IPS DF 4.7 (cell line): Measurements from ENCODE around the gene C1orf56.

Source experiments
- DNase-seq: peaks from one replicate; pipeline ENCODE4 v3.0.0-alpha.2; 2013; ENCODE audit warnings: low spot score; ENCODE audit errors: extremely low read depth

Gene C1orf56, protein sequence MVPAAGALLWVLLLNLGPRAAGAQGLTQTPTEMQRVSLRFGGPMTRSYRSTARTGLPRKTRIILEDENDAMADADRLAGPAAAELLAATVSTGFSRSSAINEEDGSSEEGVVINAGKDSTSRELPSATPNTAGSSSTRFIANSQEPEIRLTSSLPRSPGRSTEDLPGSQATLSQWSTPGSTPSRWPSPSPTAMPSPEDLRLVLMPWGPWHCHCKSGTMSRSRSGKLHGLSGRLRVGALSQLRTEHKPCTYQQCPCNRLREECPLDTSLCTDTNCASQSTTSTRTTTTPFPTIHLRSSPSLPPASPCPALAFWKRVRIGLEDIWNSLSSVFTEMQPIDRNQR

DNA sequence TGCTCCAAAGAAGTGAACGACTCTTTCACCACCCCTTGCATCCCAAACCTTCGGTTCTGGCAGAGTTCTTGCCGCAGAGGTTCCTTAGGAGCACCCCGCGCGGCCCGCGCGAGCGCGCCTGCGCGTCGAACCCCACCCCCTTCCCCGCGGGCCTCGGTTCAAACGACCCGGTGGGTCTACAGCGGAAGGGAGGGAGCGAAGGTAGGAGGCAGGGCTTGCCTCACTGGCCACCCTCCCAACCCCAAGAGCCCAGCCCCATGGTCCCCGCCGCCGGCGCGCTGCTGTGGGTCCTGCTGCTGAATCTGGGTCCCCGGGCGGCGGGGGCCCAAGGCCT lies at the start of gene C1orf56:
Gene C1orf56, plus strand, starts transcription at position 161 of the 334 bp plus-strand sequence. Its CDS starts 97 bp downstream, at position 258.
- DNase-seq: no peak

DNA sequence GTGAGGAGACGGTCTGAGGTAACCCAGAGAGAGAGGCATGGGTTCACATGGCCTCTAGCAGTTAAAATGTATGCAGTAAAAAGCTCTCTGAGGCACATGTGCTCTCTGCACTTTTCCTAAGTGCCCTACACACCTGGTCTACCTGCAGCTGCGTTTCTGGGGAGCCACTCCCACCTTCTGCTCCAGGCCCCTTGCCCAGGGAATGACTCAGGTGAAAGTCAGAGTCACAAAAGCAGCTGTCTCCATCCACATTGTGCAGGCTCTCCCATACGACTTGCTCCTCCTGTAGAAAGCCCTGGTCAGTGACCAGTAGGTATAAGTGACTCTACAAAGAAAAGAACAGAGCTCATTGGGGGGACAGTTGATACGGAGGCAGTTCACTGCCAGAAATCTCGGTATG lies 49.6 kb upstream of the C1orf56 start:
- no peak for DNase-seq

DNA sequence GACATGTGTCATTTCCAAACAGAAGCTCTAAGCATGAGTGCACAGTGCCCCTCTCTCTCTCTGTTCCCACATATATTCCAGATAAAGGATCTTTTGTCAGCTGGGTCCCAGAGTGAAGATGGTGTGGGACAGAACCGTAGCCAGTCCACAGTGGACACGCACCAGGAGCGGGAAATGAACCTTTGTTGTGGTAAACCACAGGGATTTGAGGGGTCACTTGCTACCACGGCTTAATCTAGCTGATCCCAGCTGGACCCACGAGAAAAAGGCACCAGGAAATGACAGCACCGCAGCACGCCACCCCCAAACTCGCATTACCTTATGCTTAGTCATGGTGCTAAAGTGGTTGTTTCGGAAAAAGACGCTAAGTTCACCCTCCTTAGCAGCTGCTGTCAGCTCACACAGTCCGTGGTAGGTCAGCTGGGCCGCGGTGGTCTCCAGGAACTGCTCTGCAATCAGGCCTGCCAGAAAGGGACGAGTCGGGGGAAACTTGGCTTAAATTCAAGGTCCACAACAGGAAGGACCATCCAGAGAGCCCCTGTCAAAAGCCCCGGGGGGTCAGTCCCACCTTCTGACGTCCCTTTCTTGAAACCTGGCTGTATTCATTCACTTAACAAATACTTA lies 48.4 kb upstream of the C1orf56 start:
- no peak for DNase-seq

DNA sequence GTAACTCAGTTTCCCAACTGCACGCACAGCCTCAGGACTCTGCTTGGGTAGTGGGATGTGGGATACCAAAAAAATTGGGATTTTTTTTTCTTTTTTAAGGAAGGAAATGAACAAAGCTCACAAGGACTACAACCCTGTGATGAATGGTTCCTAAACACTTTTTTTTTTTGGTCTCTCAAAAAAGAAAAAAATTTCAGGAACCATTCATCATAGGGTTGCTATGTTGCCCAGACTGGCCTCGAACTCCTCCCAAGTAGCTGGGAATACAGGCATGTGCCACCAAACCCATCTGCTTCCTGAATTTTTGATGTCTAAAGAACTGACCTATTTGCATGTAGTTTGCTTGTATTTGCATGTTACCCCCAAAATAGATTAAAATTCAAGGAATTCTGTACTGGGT lies 47.6 kb upstream of the C1orf56 start:
- DNase-seq: no peak

DNA sequence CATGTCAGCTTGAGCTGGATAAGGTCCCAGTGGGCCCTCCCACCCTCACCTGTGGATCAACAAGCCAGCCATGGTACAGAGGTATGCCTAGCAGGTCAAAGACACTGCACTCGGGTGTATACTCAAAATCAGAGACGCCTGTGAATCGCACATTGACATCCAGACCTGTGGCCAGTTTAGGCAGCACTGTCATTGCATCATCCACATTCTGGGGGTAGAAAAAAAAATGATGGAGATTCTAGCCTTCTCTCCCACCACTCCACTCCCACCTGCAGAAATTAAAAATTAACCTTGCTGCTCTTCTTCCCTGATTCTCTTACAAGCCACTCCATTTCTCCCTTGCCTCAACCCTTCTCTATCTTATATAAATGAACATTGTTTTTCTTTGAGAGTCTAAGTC lies 47.1 kb upstream of the C1orf56 start:
- DNase-seq: no peak

DNA sequence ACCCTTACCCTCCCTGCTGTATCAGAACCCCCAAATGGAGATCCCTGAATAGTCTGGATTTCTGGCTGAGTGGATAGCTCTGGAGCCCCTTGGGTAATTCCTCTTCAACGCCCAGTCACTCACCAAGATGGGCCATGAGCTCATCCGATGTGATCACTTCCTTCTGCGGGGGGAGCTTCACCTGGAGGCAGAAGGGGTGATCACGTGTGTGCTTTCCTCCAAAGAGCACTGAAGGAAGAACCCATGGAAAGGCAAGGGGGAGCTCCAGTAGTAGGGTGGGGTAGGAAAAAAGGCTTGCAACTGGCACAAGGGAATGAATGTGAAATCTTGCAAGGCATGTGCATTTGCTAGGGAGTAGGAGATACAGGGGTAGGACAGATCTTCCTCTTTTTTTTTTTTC lies 45.9 kb upstream of the C1orf56 start:
- DNase-seq: no peak

DNA sequence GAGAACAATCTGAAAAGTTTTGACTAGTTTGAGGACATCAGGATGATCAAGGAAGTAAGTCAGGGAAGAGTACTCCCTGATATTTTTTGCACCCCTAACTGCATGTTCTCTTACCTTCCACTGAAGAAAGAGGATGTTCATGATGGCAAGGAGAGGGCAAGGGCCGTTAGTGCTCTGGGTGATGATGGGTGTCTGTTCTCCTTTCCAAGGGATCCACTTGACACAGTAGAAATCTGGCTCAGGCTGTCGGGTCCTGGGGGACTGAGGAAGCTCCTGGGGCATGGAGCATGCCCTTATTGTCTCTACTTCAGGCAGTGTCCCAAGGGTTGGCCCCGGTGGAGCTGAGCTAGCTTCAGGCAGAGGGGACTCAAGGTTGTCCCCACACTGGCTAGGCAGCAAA lies 45.5 kb upstream of the C1orf56 start:
- no peak for DNase-seq

DNA sequence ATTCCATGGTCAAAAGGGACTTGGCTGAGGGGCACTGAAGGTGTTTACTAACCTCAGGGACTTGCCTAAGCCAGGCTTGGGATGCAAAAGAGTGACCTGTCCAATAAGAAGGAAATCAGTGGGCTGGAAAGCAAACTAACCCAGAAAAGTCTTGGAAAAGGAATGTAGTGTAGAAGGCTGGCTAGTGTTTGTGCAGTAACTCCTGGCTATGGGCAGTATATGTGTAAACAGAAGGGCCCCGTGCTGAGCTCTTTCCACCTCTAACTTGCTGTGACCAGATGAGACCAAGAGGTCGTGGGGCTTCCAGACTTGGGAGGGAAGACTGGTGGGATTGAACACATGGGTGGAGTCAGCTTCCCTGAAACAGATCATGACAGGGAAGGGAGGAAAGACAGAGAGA lies 44.9 kb upstream of the C1orf56 start:
- DNase-seq: no peak

DNA sequence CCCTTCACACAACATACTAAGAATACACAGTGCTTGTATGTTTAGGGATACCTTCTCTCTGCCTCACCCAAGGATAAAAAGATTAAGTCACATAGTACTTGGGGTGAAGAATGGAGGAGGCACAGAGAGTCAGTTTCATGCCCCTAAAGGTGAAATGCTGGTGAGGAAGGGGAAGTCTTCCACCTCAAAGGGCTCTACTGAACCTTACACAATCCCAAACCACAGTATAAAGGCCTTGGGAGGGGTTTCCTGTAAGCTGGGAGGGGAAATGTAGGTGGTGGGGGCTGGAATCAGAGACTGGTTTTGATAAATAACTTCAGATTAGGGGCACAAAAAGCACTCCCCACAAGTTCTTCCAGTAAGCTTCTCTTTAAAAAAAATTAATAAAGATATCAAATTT lies 44.4 kb upstream of the C1orf56 start:
- DNase-seq: no peak

DNA sequence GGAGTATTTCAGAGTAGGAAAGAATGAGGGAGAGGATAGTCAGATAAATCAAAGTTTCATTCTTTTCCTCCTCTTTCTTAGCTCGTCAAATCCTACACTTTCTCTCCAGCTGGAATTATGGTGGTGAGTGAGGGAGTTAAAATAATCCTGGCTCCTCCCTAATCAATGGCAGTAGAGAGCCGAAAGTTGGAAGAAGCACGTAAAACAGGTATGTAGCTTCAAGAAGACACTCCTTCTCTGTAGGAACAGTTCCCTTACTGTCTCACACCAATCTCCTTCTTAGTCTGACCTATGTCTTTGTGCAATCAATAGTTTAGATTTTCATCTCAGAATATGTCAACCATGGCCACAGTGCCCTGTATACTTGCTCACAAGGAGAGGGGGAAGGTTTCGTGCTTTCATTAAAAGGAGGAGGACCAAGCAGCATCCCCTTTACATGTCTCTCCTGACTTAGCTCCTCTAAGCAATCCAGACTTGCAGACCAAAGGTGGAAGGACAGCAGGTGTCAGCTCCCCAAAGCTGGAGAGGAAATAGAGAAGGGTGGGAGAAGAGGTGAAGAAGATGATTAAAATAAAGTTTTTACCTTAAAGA lies 41.7 kb upstream of the C1orf56 start:
- no peak for DNase-seq

DNA sequence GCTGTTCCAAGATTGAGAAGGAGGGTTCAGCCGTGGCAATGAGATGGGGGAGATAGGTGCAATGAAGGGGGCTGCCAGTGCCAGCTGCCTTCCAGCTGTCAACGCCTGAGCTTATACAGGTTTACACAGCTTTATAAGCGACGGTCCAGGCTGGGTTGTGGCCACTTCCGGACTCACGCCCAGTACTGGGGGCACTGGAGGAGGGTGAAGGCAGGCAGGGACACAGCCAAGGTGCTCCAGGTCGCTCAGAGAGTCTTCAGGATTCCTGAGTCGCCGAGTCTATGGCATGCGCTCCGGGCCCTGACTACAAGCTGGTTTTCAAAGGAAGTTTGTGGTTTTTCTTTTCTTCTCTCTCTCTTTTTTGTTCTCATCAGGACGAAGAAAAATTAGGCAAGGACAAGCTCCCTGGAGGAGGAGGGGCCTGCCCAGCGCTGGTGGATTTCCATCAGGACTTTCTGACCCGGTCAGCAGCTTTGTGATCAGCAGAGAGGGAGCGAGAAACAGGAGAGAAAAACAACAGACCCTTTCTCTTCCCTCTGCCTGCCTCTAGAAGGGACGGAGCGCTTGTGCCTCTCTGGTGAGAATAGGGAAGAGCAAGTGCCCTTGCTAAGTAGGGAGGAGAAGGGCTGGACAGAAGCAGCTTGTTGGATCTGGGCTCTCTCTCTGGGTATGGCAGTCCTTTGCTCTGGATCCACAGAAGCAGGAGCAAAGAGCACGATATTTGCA lies 41.1 kb upstream of the C1orf56 start, which contains the start of gene MINDY1:
Gene MINDY1, minus strand, starts transcription at position 576 of the 726 bp plus-strand sequence. CDS start 4,285 bp downstream, outside the sequence.
- DNase-seq: peak; percentile 44

DNA sequence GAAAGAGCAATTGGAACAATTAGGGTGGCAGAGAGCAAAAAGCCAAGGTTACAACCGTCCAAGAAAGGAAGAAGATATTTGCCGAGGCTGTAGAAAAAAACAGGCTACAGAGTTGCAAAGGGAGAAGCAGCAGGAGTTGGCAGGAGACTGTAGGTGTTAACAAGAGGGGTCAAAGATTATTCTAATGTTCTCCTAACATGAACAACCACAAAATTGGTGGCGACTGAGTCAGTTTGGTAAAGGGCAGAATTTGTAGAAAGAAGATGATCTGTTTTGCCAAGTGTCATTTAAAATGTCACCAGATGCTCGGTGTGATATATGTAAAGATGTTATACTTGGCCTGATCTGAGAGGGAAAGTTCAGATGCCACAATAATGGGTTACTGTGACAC lies 39.7 kb upstream of the C1orf56 start:
- DNase-seq: no peak

DNA sequence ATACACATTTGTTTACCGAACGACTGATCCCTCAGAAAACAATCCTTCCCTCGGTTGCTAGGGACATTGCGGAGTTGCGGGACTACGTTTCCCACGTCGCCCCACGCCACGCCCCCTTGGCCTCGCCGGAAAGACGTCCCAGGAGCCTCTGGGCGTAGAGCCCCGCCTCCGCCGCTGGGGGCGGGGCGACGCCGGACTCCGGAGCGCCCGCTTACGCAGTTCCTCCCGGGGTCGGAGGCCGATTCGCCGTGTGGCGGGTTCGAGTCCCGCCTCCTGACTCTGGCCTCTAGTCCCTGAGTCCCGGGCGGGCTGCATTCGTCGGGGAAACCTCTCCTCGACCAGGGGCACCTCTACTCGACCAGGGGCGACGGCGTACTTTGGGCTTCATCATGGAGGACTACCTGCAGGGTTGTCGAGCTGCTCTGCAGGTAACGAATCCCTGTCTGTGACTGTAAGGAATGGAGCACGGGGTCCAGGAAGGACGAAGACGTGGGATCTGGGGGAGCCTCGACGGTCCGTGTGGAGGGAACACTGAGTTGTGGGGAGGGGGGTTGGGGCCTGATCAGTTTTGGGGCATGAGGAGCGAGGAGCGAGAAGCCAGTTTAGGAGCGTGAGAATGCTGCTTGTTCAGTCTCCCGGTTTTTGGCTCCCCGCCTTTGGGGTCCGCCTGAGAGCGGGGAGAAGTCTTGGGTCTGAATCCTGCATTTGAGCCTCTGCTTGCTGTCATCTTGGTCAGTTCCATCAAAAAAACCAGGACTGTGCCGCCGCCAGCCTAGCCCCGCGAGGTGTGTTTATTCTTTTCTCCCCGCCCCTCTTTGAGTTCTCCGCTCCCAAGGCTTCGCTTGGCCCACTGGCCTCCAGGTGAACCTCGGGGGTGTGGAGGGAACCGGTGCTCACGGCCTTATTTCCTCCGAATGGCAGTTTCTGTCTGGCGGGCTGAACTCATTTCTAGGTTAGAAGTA lies 39.0 kb upstream of the C1orf56 start, which contains the start of gene PRUNE1:
Gene PRUNE1, plus strand, starts transcription at position 206 of the 962 bp plus-strand sequence. Its CDS starts 184 bp downstream, at position 390.
- peak; percentile 64 for DNase-seq

DNA sequence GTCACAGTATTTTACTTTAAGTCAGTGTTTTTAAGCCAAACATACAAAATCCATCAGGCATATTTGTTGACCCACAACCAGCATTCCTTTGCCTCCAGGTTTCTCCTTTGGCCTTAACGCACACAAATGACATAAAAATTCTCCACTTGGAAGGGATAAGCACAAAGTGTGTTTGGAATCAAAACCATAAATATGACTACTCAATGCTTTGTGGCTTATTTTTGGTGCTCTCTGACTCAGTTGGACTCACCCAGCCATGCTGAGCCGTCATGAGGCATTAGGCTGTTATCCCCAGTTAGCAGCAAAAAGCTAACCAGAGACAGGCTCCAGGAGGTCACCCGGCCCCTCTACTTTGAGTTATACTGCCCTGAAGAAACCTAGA lies 38.4 kb upstream of the C1orf56 start:
- DNase-seq: no peak

DNA sequence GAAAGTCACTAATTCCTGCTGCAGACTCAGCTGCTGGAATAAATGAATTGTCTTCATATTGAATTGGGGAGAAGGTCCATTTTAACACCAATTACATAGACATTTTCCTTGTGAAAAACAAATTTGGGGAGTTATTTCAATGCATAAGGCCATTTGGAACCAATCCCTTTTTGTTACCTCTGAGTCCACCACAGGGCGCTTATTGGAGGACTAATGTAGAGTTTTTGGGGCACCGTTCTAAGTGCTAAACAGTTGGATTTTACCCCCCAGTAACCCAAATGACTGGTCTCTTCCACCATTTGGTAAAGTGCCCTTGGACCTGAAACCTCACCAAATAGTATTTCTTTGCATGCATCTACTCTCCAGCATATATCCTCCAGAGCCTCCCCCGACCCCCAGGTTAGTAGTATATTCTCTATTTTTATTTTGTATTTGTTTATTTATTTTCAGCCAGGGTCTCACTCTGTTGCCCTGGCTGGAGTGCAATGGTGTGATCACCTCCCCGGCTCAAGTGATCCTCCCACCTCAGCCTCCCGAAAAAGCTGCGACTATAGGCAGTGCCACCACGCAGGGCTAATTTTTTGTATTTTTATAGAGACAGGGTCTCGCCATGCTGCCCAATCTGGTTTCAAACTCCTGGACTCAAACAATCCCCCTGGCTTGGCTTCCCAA lies 37.7 kb upstream of the C1orf56 start:
- no peak for DNase-seq

DNA sequence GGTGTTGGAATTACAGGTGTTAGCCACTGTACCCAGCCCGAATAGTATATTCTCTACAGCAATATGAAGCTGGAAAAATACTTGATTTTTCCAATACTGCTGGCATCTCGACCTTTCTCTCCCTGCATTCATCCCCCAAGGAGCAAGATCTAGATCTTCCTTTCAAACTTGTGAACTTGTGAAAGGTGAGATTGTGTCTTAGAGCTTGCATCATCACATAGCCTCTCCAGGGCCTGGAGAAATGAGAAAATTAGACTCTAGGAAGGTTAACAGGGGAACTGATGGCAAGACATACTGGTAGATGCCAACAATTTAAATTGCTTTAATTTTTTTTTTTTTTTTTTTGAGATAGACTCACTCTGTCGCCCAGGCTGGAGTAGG lies 37.2 kb upstream of the C1orf56 start:
- no peak for DNase-seq

DNA sequence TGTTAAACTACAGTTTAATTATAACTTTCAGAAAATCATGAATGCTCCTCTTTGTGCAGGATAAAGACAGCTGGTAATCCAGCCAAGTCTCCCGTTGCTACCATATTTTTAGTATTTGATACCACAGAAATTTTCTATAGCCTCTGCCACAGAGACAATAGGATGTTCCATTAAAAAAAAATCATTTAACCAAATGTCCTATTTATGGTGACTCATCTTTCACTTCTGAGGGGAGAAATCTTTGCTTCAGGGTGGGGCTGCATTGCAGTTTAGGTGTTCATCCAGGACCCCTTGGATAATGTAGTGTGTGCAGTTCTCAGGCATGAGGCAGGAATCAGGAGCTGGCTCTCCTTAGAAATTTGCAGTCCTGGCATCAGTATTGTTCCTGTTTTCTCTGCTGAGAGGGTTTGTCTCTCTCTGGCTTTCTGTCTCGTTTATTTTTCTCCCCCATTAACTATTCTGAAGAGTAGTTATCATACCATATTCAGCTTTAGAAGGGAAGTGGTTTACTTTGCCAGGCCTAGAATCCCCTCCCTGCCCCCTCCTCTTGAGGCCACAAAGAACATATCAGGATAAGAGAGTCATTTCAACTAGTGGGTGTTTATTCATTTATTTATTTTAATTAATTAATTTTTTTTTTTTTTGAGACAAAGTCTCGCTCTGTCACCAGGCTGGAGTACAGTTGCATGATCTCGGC lies 36.2 kb upstream of the C1orf56 start:
- no peak for DNase-seq

DNA sequence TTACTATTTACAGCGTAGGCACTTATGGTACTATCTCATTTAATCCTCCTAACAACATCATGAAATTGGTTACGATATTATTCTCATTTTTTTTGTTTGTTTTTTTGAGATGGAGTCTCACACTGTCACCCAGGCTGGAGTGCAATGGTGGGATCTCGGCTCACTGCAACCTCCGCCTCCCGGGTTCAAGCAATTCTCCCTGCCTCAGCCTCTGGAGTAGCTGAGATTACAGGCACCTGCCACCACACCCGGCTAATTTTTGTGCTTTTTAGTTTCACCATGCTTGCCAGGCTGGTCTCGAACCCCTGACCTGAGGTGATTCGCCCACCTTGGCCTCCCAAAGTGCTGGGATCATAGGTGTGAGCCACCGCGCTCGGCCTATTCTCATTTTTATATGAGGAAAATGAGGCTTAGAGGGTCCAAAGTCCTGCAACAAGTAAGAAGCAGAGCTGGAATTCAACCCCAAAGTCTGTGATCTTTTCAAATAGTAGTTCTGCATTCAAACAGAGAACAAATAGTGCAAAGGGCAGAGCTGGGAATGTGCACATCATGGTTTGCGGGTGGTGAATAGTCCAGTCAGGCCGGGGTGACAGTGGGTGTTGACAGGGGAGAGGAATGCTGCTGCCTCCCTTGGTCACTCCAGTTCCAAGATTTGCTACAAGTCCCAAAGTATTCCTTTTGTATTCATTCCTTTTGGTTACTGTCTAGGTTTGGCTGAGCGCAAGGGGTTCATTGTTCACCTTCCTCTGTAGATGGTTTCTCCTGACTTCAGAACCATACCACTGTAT lies 34.7 kb upstream of the C1orf56 start:
- no peak for DNase-seq

DNA sequence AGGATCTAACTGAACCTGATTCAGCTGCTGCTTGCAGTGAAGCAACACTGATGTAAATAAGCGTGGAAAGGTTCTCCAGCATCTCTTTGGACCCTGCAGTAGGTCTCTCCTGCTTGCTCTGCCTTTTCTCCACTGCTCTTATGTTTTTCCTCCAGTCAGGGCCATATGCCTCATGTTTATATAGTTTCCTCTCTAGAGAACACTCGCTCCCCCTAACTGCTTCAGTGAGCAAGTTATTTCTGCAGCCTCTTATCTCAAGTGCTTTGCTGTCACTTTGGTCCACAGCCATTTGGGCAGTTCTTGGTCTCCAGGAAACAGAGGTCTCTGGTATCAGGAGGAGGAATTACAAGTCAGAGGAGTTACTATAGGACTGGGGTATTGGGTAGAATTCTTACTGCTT lies 34.0 kb upstream of the C1orf56 start:
- DNase-seq: no peak
